Stimulated activated CD4-positive, alpha-beta T cell treated with anti-CD3 and anti-CD28 coated beads, TNF-alpha, amount 100 ng/mL, for 48 hours (primary cell): ENCODE results near the gene EEPD1.

ENCODE experiments used
- DNase-seq, 3 donors: peaks; one replicate each; pipeline ENCODE4 v3.0.0-alpha.2; 2020; ENCODE audit warnings: low read depth in 3 of 3

Gene EEPD1

DNA sequence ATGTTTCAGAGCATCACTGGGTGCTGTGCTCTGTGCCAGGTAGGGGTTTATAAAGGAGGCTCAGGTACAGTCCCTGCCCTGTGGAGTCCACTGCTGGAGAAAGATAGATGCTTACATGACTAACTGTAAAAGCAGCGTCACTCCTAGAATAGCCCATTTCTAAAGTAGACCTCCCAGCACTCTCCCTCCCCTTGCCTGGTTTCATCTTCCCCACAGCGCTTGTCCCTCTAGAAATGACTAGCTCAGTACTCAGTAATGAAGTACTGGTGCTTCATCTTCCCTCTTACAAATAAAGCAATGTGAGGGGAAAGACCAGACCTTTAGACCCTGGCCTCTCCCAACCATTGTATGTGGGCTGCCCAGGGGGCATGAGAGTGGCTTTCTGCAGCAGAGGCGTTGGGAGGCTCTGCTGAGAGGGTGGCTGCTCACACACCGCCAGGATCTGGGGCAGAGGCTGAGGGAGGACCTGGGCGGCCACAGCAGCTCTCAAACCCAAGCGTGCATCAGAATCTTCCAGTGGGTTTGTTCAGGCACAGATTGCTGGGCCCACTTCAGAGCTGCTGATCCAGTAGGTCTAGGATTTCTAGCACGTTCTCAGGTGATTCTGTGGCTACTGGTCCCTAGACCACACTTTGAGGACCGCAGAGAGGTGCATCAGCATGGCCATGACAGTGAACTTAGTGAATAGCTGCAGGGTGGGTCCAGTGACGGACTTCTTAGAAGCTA lies 126.3 kb downstream of the EEPD1 start:
- no peak for DNase-seq

DNA sequence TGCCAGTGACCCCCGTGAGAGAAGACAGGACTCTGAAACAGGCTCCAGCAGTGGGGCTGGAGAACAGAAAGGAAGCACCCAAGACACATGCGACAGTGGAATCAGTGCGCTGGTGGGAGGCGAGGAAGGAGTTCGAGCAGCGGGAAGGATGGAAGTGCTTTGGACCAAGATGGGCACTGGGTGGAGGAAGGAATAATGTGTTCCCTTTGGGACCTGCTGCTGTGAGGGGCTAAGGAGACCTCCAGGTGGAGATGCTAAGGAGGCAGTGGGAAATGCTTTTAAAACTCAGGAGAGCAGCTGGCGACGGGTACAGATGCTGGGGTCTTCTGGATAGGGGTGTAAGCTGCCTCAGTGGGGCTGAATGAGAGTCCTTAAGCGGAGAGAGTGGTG lies 126.9 kb downstream of the EEPD1 start:
- no peak for DNase-seq

DNA sequence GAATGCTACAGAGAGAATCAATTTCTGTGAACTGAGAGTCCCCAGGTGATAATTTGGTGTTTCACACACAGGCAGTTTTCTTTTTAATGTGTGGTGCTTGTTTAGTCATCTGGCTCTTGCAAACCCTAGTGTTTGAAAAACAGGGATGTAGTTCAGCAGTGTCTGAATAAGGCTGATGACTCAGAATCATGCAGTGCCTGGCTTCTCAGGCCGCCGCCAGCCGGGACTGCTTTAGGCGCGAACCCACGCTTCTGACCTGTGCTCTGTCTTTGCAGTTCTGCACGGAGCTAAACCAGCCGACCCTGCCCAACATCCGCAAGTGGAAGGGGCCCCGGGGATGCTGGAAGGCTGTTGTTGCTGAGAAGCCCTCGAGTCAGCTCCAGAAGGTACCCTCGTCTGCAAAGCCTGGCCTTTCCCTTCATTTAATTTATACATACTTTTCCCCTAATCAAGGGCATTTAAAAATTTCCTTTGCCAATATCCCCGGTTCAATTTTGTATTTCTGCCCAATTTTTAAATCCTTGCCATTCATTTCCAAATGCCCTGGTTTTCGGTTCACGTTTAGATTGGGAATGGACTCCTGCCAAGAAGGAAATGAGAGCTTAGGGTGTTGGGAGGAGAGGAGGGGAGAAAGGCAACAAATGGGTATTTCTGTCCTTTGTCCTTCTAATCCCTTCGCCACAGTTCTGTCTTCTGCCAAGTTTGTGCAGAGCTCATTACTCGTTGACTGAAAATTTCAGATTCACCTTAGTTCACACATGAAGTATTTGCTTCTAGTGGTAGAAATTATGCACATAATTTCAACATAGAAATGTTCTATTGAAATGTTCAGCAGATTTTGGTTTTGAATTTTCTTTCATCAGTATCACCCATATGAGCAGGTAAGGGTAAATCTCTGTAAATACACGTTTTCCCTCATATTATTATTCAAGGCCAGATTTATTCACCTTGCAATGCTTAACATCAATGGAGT lies 128.1 kb downstream of the EEPD1 start:
- DNase-seq, result no peak

DNA sequence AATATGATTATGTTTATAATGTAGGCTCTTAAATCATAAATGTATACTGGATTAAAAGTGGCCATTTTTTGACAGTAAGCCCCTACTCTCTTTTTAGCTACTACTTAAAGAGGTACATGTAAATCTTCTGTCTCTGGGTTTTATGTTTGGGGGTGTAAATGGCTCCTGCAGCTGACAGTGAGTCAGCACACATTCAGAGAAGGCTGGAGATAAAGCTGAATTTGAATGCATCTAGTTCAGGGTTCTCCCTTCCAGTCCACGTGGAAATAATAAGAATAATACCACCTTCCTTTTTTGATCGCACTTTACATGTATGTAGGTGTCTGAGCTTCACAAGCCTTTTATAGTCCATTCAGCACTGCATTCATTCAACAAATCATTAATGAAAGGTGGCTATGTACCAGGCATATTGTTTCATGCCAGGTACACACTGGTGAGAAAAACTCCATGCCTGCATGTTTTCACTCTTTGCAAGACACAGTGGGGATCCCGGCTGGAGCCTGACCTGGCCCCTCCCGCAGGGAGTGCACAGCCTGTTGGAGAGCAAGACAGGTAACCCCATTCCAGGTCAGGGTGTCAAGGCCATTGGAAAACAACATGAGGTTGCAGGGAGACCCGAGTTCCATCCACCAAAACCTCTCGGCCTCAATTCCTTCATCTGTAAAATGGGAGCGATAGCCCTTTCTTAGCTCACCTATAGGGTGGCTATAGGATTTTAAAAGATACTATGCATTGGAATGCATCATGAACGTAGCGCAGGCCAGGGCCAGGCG lies 129.1 kb downstream of the EEPD1 start:
- DNase-seq, result no peak

DNA sequence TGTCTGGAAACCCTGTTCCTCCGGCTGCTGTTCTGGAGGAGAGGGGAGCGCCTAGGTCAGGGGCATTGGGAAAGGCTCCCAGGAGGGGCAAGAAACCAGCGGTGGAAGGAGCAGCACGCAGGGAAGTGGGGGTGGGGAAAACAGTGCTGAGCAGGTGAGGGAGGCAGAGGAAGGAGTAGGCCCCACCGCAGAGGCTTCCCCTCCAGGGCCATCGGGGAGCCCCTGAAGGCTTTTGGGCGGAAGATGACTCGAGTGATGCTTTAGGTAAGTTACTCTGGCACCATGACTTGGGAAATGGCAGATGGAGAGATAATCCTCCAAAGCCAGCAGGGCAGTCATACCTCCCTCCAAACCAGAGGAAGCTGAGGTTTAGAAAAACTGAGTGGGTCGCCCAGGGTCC lies 130.1 kb downstream of the EEPD1 start:
- no peak for DNase-seq

DNA sequence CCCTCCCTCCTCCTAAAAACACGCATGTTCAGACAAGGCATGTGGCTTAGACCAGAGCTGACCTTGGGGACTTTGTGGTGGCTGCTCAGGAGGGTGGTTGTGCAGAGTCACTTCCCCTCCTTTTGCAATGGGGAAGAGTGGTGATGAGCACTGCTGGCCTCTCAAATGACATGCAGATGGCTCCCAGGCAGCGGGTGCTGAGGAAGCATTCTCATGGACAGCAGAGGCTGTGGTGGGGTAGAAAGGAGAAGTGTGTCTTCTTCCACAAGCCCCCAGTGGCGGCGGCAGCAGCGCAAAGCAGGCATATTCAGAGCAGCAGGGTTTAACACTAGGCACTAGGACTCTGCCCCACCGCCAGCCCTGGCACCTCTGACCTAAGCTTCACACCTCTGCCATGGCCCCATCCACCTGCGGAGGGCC lies 130.7 kb downstream of the EEPD1 start:
- no peak for DNase-seq

DNA sequence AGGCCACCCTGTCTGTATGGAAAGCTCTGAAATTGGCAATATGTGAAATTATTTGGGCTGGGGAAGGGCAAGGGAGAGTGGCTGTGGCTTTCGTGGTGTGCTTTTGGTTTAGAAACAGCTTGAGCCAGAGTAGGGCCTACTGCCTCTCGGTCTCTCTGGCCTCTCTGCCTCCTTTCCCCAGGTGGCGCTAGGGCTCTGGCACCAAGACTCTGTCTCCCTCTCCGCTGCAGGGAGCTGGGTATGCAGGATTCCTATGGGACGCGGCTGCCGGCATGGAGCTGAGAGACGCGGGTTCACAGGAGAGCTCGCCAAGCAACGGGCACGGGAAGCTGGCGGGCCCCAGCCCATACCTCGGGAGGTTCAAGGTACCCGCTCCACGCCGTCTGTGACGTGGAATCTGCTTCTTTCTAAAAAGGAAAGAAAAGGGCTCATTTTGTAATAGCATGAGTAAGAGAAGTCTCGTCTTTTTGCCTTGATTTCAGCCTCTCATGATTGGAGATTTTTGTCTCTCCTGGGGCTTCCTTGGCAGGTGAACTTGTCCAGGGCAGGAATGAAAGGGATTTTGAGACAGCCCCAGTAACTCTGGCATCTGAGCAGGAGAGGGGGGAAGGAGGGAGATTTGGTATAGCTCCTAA lies 131.5 kb downstream of the EEPD1 start:
- no peak for DNase-seq

DNA sequence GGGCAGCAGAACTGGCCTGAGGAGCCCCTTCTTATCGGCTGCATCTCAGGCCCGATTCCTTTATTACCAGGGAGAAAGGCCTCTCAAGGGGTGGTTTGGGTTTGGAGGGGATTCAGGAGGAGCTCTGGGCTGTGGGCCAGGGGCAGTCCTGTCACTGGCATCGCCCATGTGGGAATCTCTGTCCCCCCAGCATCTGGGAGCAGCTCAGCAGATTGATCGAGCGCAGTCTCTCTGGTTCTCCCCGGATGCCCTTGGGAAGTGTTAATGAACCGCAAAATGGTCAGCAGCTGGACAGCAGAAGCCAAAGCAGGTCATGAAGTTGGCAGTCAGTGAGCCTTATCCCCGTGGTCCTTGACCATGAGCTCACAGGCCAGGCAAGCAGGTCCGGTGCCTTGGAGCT lies 132.2 kb downstream of the EEPD1 start:
- no peak for DNase-seq

DNA sequence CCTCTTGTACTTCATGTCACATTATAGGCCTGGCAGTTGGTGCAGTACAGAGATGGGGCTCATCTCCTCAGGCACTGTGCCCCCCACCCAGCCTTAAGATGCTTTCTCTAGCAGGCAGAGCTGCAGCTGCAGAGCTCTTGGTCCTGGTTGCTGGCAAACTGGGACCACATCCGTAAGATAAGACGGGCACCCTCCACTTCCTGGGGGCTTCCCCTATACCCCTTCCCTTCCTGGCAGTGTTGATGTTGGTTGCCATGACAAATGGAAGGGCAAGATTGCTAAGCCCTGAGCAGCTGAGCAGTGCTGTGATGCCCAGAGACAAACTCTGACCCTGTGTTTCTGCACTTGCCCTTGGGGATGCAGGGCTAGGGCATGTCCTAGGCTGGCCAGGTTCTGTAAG lies 133.2 kb downstream of the EEPD1 start:
- DNase-seq, result peak in 1 of 3 donors; percentile 10

DNA sequence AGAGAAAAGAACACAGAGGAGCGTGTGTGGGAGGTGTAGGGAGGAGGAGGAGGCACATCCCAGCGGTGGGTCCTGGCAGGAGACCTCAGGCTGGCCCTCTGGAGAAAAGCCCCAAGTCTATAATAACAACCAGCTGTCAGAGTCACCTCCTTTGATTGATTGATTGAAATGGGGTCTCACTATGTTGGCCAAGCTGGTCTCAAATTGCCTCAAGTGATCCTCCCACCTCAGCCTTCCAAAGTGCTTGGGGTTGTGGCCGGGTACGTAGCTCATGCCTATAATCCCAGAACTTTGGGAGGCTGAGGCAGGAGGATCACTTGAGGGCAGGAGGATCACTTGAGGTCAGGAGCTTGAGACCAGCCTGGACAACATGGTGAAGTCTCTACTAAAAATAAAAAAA lies 133.6 kb downstream of the EEPD1 start:
- DNase-seq, result no peak

DNA sequence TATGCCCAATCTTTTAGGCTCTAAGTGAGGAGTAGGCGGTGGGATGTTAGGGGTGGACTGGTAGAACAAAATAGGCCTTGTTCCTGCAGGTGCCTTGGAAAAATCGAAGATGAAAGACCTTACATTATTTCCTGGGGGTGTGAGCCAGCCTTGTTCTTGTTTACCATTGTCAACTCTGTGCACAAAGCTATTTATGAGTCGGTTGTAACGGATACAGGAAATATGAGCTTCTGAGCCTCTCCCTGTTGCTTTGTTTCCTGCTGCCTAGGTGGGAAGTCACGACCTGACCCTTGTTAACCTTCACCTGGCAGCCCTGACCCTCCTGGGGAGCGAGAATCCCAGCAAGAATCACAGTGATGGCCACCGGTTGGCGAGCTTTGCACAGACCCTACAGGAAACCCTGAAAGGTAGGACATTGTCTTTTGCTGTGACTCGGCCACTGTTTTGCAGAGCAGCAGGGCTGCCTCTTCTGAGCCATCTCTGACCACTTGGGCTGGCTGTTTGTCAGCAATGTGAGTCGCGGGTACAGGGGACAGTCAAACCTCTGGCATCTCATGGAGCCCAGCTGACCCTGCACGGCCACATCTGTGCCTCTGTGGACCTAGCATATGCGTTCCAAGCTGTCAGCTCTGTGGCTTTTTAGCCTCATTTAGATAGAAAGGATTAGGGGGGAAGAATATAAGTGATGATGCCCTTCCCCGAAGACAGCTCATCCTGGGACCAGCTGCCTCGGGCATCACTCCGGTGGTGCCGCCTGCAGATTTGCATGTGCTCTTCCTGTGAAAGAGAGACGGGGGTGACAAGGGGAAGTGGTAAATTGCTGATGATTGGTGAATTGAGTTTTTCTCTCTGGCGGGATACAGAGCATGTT lies 134.6 kb downstream of the EEPD1 start:
- peak in 1 of 3 donors; percentile 17 for DNase-seq

DNA sequence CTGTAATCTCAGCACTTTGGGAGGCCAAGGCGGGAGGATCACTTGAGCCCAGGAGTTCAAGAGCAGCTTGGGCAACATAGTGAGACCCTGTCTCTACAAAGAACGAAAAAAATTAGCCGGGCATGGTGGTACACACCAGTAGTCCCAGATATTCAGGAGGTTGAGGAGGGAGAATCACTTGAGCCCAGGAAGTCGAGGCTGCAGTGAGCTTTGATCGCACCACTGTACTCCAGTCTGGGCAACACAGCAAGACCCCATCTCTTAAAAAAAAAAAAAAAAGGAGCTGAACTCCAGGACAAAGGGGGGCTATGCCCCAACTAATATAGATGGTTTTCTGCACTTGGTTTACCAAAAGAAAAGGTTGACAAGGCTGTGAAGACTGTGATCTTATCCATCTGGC lies 135.4 kb downstream of the EEPD1 start:
- DNase-seq, result no peak

DNA sequence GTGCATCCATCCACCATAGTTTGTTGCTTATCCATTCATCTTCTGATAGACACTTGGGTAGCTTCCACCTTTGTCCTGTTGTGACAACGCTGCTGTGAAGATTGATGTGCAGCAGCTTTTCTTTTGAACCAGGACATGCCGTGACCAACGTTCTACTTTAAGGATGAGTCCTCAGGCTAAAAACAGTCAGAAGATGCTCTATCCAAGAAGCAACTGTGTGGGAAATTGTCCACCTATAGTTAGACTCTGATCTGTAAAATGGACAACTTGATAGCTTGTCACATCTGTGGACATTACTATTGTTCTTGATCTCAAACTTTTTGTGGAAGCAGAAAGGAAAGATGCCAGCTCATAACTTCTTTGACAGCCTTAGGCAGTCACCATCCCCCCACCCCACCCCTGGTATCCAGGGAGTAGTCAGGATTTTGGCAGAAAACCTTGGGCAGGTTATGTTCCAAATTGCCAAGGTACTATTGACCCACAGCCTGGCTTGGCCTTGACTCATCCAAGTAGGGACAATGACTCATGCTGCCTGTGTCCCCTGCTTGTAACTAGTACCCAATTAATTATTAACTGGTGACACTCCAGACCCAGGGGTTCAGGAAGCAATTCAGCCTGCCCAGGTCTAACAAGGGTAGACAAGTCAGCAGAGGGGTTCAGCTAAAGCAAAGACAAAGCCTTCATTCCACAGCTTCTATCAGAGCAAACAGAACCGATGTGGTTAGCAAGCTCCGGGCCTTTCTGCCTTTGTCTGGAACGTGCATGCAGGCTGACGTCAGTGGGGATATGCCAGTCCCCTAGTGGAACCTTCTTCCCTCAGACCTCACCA lies 137.0 kb downstream of the EEPD1 start:
- no peak for DNase-seq

DNA sequence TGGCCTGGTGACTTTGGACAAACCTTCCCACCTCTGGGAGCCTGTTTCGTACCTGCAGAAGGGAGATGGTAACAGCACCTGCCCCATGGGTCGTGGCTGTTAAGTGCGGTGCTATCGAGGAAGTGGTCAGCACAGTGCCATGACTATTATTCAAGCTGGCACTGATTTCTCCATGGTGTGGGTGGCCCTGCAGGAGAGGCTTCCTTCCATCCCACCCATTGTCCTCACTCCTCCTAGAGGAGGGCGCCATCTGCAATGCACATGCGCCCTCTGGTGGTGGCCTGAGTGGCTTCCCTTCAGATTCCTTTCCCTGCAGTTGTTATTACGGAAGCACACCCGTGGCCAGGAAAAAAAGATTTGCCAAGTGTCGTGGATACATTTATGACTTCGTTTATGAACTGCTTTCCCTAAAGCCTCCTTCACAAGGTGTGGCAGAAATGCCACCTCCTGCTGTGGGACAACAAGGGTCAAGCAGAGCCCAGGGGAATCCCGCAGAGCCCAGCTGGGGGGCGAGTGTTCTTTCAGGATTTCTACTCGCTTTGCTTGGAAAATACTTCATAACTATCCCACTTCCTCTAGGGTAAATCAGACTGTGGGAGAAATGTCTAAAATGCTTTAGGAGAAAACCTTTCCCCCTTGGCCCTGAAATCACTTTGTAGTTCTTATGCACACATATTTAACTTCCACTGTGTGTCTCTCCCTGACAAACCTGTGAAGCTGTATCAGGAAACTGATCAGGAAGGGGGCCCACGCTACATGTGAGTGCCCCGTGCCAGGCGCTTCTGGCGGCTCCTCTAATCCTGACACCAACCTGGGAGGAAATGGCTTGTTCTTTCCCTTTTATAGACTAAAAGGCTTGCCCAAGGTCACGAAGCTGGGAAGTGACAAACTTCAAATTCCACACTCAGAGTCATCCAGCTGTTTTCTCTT lies 138.6 kb downstream of the EEPD1 start:
- peak; percentile 34 to 78 (median 62) for DNase-seq

DNA sequence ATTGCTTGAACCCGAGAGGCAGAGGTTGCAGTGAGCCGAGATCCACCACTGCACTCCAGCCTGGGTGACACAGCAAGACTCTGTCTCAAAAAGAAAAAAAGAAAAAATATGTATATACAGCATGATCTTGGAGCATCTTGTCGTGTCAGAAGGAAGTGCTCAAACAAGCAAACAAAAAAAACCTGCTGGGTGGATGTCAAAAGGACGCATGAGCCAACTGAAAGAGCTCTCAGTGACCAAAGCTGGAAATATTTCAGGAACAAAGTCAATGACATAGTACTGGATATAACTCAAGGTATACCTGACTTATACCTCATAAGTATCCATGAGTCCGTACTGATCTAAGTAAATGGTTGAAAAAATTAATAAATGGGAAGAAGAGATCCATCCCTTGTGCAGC lies 142.0 kb downstream of the EEPD1 start:
- no peak for DNase-seq

DNA sequence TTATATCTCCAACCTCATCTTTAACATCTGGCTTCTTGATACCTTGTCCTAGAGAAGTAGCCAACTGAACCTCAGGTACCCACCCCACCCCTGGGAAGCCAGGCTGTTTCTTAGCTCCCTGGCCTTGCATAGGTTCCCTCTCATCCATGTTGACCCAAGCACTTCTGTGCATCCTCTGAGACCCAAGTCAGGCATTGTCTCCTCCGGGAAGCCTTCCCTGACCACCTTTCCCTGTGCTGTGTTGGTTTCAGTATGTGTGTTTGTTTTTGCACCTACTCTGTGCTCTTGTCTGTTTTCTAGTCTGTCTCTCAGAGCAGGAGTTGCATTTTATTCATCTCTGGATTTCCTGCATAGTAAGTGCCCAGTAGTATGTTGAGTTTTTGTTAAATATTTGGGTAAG lies 143.2 kb downstream of the EEPD1 start:
- DNase-seq, result no peak

DNA sequence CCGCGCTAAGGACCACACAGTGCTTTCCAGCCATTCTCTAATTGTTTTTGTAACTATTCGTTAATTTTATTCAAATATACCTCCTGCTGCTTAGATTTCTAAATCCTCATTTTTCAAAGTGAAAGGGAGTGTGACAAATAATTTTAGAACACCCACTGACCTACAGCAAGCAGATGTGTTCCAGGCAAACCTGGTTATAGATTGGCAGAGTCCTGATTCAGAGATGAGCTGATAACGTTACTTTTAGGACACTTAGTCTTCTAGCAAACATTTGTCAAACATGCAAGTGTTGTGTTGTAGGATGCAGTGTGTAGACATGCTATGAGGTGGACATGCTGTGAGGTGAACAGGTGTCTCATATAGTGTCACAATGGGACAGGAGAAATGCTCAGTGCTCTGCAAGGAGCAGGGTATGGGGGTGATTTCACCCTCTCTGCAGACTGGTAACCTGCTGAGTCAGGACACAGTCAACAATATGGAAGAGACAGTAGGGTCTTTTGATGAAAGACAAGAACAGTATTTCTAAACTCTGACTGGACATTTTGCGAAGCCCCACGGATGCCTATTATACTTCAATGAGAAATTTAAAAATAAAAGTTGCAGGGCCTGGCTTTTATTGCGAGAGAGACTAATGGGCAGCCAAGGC lies 144.4 kb downstream of the EEPD1 start:
- no peak for DNase-seq

DNA sequence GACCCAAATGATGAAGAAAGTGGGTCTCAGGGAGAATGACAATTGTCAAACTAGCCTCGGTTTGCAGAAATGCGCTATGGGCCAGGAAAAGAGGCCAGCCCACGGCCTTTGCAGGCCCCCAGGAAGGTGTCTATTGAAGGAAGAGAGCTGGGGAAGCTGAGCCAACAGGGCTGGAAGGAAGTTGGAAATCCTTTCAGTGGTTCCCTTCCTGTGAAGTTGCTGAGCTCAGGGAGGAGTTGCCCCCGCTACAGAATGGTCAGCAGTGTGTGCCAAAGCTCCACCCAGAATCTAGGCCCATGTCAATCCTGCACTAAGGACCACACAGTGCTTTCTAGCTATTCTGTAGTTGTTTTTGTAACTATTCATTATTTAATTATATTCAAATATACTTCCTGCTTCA lies 145.1 kb downstream of the EEPD1 start:
- no peak for DNase-seq
